ENCODE measurements around the gene NAALADL2.
A peak's percentile ranks its signal among the peaks of the same experiment; 100 is the strongest.

DNA sequence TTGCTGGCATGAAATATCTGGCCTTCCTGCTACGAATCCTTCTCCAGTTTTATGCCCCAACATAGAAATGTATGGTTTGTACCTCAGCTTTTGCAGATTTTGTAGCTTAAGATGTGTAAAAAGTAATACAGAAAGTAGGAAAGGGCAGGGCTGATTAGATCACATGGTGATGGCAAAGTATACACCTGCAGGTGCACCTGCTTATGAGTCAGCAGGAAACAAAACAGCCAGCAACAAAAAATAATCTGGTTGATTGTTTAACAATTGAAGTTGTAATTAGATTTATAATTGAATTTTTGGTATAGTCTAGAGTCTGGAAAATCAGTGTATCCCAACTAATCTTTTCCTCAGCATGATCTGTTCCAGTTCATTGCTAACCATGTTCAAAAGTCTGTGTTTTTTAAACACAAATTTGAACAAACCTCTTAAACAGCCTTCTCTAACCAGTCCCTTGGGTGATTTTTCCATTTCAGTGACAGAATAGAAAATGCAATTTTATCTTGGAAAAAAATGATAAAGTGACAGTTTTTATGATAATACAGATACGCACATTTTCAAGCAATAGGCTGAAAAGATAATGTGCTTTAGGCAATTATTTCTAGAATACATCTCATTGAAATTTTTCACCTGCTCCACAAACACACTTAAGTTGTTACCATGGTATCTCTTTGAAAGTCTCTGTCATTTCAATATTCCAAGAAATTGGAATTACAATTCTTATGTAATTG is 477.4 kb downstream of the NAALADL2 start:
- peak; percentile 84 for TF ChIP-seq EP300 (conservative IDR thresholded peaks at IDR 0.05; ENCODE audit: poor library complexity, severe bottlenecking)
- TF ChIP-seq, protein P1, sequence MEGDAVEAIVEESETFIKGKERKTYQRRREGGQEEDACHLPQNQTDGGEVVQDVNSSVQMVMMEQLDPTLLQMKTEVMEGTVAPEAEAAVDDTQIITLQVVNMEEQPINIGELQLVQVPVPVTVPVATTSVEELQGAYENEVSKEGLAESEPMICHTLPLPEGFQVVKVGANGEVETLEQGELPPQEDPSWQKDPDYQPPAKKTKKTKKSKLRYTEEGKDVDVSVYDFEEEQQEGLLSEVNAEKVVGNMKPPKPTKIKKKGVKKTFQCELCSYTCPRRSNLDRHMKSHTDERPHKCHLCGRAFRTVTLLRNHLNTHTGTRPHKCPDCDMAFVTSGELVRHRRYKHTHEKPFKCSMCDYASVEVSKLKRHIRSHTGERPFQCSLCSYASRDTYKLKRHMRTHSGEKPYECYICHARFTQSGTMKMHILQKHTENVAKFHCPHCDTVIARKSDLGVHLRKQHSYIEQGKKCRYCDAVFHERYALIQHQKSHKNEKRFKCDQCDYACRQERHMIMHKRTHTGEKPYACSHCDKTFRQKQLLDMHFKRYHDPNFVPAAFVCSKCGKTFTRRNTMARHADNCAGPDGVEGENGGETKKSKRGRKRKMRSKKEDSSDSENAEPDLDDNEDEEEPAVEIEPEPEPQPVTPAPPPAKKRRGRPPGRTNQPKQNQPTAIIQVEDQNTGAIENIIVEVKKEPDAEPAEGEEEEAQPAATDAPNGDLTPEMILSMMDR (IDR thresholded peaks at IDR 0.05; ENCODE audit: poor library complexity, severe bottlenecking): no peak
